K562 (cell line): Measurements from ENCODE around the gene PLPP4. TPM values are rescaled to one million over a fixed set of nuclear protein-coding genes. Genes with fewer than 3 reads are reported as not detected.

Source experiments
- CBX1 ChIP-seq: sonication (generic); IDR thresholded peaks from 2 replicates; pipeline ENCODE4 v1.6.1; 2016; ENCODE audit warnings: antibody characterized with exemption, low read depth, mild to moderate bottlenecking
- KLF16 ChIP-seq: IDR thresholded peaks from 2 replicates; pipeline ENCODE4 v1.6.1; 2016; ENCODE audit warnings: antibody characterized with exemption
- POLR2G ChIP-seq: fragments of 200-400 bp; formaldehyde crosslinking; IDR thresholded peaks from 2 replicates; pipeline ENCODE4 v1.6.1; 2017; ENCODE audit warnings: low read depth, mild to moderate bottlenecking, antibody characterized with exemption, low read length, moderate library complexity
- RCOR1 ChIP-seq, 2 experiments: IDR thresholded peaks; 2 replicates each; pipeline ENCODE4 v1.6.1; 2012; ENCODE audit warnings: low read depth in 2 of 2, low read length in 2 of 2, borderline replicate concordance in 1 of 2, improper control_type of control experiment in 1 of 2
- ZNF23 ChIP-seq: fragments of 250-450 bp; sonication (Bioruptor Pico); IDR thresholded peaks from 2 replicates; pipeline ENCODE4 v1.4.0; 2020; ENCODE audit warnings: mild to moderate bottlenecking
- ZZZ3 ChIP-seq: fragments of 450-650 bp; IDR thresholded peaks from 2 replicates; pipeline ENCODE4 v1.6.1; 2016; ENCODE audit warnings: antibody characterized with exemption, mild to moderate bottlenecking, moderate library complexity
- polyA plus RNA-seq, 8 experiments: library from polyadenylated mRNA; depleted of rRNA in 4 of 8; stranded (reverse) in 5 of 8; unstranded in 3 of 8; fragments of >200 nt; fragmentation: Nextera tagmentation in 2 of 8; fragmentation: Illumina TruSeq in 1 of 8; extraction: Ambion mirVana in 2 of 8; extraction: Trizol in 1 of 8; gene quantifications; 2 replicates each; pipeline versions ENCODE4 v1.2.1 to v1.2.3, GENCODE V29; 2011 to 2014; ENCODE audit warnings: inconsistent platforms in 1 of 8, missing spikeins in 1 of 8
- total RNA-seq, 7 experiments: library from RNA; depleted of rRNA in 6 of 7; stranded (reverse); fragments of >200 nt in 6 of 7; fragmentation: Illumina TruSeq in 2 of 7; extraction: Trizol in 2 of 7; gene quantifications; 2 replicates each; pipeline versions ENCODE4 v1.2.1 to v1.2.3, GENCODE V29; 2011 to 2021; ENCODE audit warnings: low replicate concordance in 1 of 7
- TF ChIP-seq, protein P1 (sequence below): fragments of 200-400 bp; formaldehyde crosslinking; IDR thresholded peaks from 2 replicates; pipeline ENCODE4 v1.6.1; 2017; ENCODE audit warnings: mild to moderate bottlenecking, low read depth, low read length, moderate library complexity
- TF ChIP-seq, protein P2 (sequence below): sonication (generic); formaldehyde crosslinking; IDR thresholded peaks from 2 replicates; pipeline ENCODE4 v1.8.0; 2022; ENCODE audit warnings: missing genetic modification reagents, mild to moderate bottlenecking, moderate library complexity, borderline replicate concordance
- TF ChIP-seq, protein P3 (sequence below): fragments of 200-800 bp; sonication (Bioruptor generic); IDR thresholded peaks from 2 replicates; pipeline ENCODE4 v1.6.1; 2017; ENCODE audit warnings: missing genetic modification characterization, missing compliant biosample characterization

Gene PLPP4
- total and polyA plus RNA-seq, 9 of the 15 experiments (the other 6 are each of a cell fraction or from before 2014, with no cell fraction given) = 0.08 TPM; not detected in 8

DNA sequence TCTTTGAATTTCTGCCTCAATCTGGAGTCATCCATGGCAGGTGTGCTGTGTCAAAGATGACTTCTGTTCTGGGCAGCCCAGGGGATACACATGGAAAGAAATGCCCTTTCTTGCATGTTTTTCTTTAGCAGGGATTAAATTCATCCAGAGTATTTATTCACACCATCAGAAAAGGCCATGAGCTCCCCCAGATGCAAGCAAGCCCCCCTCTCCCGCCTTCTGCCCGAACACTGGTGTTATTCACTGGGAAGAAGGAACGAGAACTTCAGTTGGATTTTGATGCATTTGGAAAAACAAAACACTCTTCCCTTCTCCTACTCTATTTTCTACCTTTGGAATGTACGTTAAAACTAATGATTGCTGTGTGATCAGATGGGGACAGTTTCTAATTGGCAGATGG lies 1.4 kb downstream of the PLPP4 start (continued):
- TF ChIP-seq, protein P1, sequence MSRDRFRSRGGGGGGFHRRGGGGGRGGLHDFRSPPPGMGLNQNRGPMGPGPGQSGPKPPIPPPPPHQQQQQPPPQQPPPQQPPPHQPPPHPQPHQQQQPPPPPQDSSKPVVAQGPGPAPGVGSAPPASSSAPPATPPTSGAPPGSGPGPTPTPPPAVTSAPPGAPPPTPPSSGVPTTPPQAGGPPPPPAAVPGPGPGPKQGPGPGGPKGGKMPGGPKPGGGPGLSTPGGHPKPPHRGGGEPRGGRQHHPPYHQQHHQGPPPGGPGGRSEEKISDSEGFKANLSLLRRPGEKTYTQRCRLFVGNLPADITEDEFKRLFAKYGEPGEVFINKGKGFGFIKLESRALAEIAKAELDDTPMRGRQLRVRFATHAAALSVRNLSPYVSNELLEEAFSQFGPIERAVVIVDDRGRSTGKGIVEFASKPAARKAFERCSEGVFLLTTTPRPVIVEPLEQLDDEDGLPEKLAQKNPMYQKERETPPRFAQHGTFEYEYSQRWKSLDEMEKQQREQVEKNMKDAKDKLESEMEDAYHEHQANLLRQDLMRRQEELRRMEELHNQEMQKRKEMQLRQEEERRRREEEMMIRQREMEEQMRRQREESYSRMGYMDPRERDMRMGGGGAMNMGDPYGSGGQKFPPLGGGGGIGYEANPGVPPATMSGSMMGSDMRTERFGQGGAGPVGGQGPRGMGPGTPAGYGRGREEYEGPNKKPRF = no peak
- TF ChIP-seq ZNF23 (no peak), CBX1 (no peak), ZZZ3 (no peak), KLF16 (no peak), RCOR1 (IDR thresholded peaks at IDR 0.05; ENCODE audit: borderline replicate concordance in 1 of 2, low read depth in 2 of 2, low read length in 2 of 2) (no peak), POLR2G (no peak)
- TF ChIP-seq, protein P2, sequence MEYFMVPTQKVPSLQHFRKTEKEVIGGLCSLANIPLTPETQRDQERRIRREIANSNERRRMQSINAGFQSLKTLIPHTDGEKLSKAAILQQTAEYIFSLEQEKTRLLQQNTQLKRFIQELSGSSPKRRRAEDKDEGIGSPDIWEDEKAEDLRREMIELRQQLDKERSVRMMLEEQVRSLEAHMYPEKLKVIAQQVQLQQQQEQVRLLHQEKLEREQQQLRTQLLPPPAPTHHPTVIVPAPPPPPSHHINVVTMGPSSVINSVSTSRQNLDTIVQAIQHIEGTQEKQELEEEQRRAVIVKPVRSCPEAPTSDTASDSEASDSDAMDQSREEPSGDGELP = no peak
- TF ChIP-seq, protein P3, sequence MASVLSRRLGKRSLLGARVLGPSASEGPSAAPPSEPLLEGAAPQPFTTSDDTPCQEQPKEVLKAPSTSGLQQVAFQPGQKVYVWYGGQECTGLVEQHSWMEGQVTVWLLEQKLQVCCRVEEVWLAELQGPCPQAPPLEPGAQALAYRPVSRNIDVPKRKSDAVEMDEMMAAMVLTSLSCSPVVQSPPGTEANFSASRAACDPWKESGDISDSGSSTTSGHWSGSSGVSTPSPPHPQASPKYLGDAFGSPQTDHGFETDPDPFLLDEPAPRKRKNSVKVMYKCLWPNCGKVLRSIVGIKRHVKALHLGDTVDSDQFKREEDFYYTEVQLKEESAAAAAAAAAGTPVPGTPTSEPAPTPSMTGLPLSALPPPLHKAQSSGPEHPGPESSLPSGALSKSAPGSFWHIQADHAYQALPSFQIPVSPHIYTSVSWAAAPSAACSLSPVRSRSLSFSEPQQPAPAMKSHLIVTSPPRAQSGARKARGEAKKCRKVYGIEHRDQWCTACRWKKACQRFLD (CRISPR knock-in tag) = no peak
- TF ChIP-seq, all 486 proteins: peak for 0
